CD4-positive, CD25-positive, alpha-beta regulatory T cell (primary cell): Measurements from ENCODE around the gene SEL1L2. TPM values are rescaled to one million over a fixed set of nuclear protein-coding genes. Genes with fewer than 3 reads are reported as not detected.

Experiments used
- ATAC-seq, 2 donors: fragments of 150-1000 bp; cut with Tn5 transposase; one replicate each; pipeline ENCODE4 v1.10.0; 2021; ENCODE audit warnings: low read depth in 2 of 2, moderate number of reproducible peaks in 2 of 2, moderate library complexity in 1 of 2
- DNase-seq, 3 donors: peaks; one replicate each; pipeline versions ENCODE4 v3.0.0 to v3.0.0-alpha.2; 2012 to 2022; ENCODE audit warnings: mixed read lengths in 1 of 3
- H3K27ac ChIP-seq: one replicate; pipeline ENCODE4 v1.7.0; 2013; ENCODE audit warnings: mild to moderate bottlenecking, low read length; ENCODE audit not compliant: insufficient read depth, poor library complexity, severe bottlenecking
- H3K27me3 ChIP-seq: one replicate; pipeline ENCODE4 v1.7.0; 2013; ENCODE audit warnings: low read length; ENCODE audit not compliant: control insufficient read depth, insufficient read depth
- H3K36me3 ChIP-seq: one replicate; pipeline ENCODE4 v1.7.0; 2013; ENCODE audit warnings: mild to moderate bottlenecking, low read length, moderate library complexity; ENCODE audit not compliant: control insufficient read depth, insufficient read depth
- H3K4me1 ChIP-seq: 2 replicates; pipeline ENCODE4 v1.7.0; 2013; ENCODE audit warnings: mild to moderate bottlenecking, low read length; ENCODE audit not compliant: insufficient read depth, control insufficient read depth, poor library complexity, severe bottlenecking
- H3K4me3 ChIP-seq: one replicate; pipeline ENCODE4 v1.7.0; 2013; ENCODE audit warnings: low read depth, mild to moderate bottlenecking, low read length, moderate library complexity
- H3K9me3 ChIP-seq, 2 experiments: 1 replicate in 1 of 2; 2 replicates in 1 of 2; pipeline ENCODE4 v1.7.0; 2013; ENCODE audit warnings: low read length in 2 of 2, mild to moderate bottlenecking in 1 of 2, moderate library complexity in 1 of 2; ENCODE audit not compliant: control insufficient read depth in 2 of 2
- H3K27ac Mint-ChIP-seq, 3 donors: one replicate each; pipeline ENCODE4 v1.8.0; 2020 to 2022; ENCODE audit warnings: mild to moderate bottlenecking in 3 of 3, mixed read lengths in 3 of 3, moderate library complexity in 2 of 3
- H3K27me3 Mint-ChIP-seq: one replicate; pipeline ENCODE4 v1.8.0; 2022; ENCODE audit warnings: mild to moderate bottlenecking, mixed read lengths
- H3K36me3 Mint-ChIP-seq: one replicate; pipeline ENCODE4 v1.8.0; 2020; ENCODE audit warnings: mixed read lengths
- H3K4me1 Mint-ChIP-seq, 4 donors: one replicate each; pipeline ENCODE4 v1.8.0; 2020 to 2022; ENCODE audit warnings: mixed read lengths in 4 of 4, mild to moderate bottlenecking in 1 of 4
- H3K4me3 Mint-ChIP-seq, 4 donors: one replicate each; pipeline ENCODE4 v1.8.0; 2020 to 2022; ENCODE audit warnings: mild to moderate bottlenecking in 4 of 4, mixed read lengths in 4 of 4, moderate library complexity in 3 of 4
- H3K9me3 Mint-ChIP-seq, 7 donors: one replicate each; pipeline ENCODE4 v1.8.0; 2020 to 2022; ENCODE audit warnings: mixed read lengths in 7 of 7, mild to moderate bottlenecking in 3 of 7, moderate library complexity in 2 of 7
- polyA plus RNA-seq, 4 donors: library from polyadenylated mRNA; unstranded; fragments of 300-500 nt; fragmentation: Illumina TruSeq; gene quantifications; one replicate each; pipeline ENCODE4 v1.2.3, GENCODE V29; 2021
- total RNA-seq: library from RNA; stranded (reverse); gene quantifications from one replicate; pipeline ENCODE4 v1.2.3, GENCODE V29; 2022

The SEL1L2 gene
- total and polyA plus RNA-seq, 5 donors from 2014 or later = not detected

GRCh38 chr20:13953227-13953626 lies 37.2 kb downstream of the SEL1L2 start:
- no peaks in the 10 kb centered on the region for H3K36me3 ChIP-seq
- no peak overlapping the region for H3K4me3 ChIP-seq
- H3K9me3 ChIP-seq = no peaks in the 10 kb centered on the region
- Mint-ChIP-seq H3K36me3 (no peaks in the 10 kb centered on the region), H3K27ac (no peak overlapping the region), H3K4me3 (no peak overlapping the region), H3K4me1 (no peaks in the 10 kb centered on the region), H3K27me3 (no peaks in the 10 kb centered on the region), H3K9me3 (peaks cover 0 to 8% (median 2%) of the 10 kb centered on the region in 7 donors)
- ATAC-seq (no peak), DNase-seq (no peak)
- no peak overlapping the region for H3K27ac ChIP-seq
- H3K27me3 ChIP-seq = no peaks in the 10 kb centered on the region
- H3K4me1 ChIP-seq = no peaks in the 10 kb centered on the region

GRCh38 chr20:13947719-13948118 lies 42.7 kb downstream of the SEL1L2 start:
- ATAC-seq = no peak
- peaks cover 0 to 6% (median 0%) of the 10 kb centered on the region in 7 donors for H3K9me3 Mint-ChIP-seq

GRCh38 chr20:13941031-13941430 lies 49.4 kb downstream of the SEL1L2 start:
- Histone ChIP-seq H3K4me1 (no peaks in the 10 kb centered on the region), H3K36me3 (no peaks in the 10 kb centered on the region), H3K27ac (no peak overlapping the region), H3K27me3 (no peaks in the 10 kb centered on the region), H3K9me3 (no peaks in the 10 kb centered on the region), H3K4me3 (no peak overlapping the region)
- Mint-ChIP-seq H3K4me3 (no peak overlapping the region), H3K27me3 (no peaks in the 10 kb centered on the region), H3K36me3 (no peaks in the 10 kb centered on the region), H3K27ac (no peak overlapping the region), H3K9me3 (peaks cover 0 to 5% (median 0%) of the 10 kb centered on the region in 7 donors), H3K4me1 (no peaks in the 10 kb centered on the region)
- ATAC-seq (no peak), DNase-seq (no peak)

More at GRCh38 chr20:13947719-13948118, 42.7 kb downstream of the SEL1L2 start:
- no peaks in the 10 kb centered on the region for H3K9me3 ChIP-seq
- H3K4me3 ChIP-seq = no peak overlapping the region
- Mint-ChIP-seq H3K27ac (no peak overlapping the region), H3K36me3 (no peaks in the 10 kb centered on the region), H3K27me3 (no peaks in the 10 kb centered on the region), H3K4me1 (no peaks in the 10 kb centered on the region), H3K4me3 (no peak overlapping the region)
- H3K27ac ChIP-seq = no peak overlapping the region
- no peaks in the 10 kb centered on the region for H3K4me1 ChIP-seq
- no peak for DNase-seq
- H3K27me3 ChIP-seq = no peaks in the 10 kb centered on the region
- H3K36me3 ChIP-seq = no peaks in the 10 kb centered on the region

- Mint-ChIP-seq H3K9me3 (peaks cover 0 to 6% (median 1%) of the 10 kb centered on the region in 7 donors), H3K4me1 (no peaks in the 10 kb centered on the region), H3K36me3 (no peaks in the 10 kb centered on the region), H3K27ac (no peak overlapping the region), H3K4me3 (no peak overlapping the region), H3K27me3 (peaks cover 5% of the 10 kb centered on the region)
- Histone ChIP-seq H3K27ac (no peak overlapping the region), H3K4me3 (no peak overlapping the region), H3K27me3 (no peaks in the 10 kb centered on the region), H3K4me1 (no peaks in the 10 kb centered on the region), H3K36me3 (no peaks in the 10 kb centered on the region), H3K9me3 (no peaks in the 10 kb centered on the region)
- ATAC-seq = no peak
- DNase-seq = no peak
Observed at GRCh38 chr20:13936781-13937576, 53.4 kb downstream of the SEL1L2 start.

- no peaks in the 10 kb centered on the region for H3K36me3 ChIP-seq
- no peak overlapping the region for H3K4me3 ChIP-seq
- no peaks in the 10 kb centered on the region for H3K4me1 Mint-ChIP-seq
- no peak overlapping the region for H3K4me3 Mint-ChIP-seq
- no peaks in the 10 kb centered on the region for H3K36me3 Mint-ChIP-seq
- H3K9me3 ChIP-seq = no peaks in the 10 kb centered on the region
- no peaks in the 10 kb centered on the region for H3K4me1 ChIP-seq
- peaks cover 0 to 6% (median 1%) of the 10 kb centered on the region in 7 donors for H3K9me3 Mint-ChIP-seq
- H3K27ac Mint-ChIP-seq = no peak overlapping the region
- ATAC-seq = no peak
- H3K27ac ChIP-seq = no peak overlapping the region
- no peaks in the 10 kb centered on the region for H3K27me3 ChIP-seq
- DNase-seq = no peak
- peaks cover 5% of the 10 kb centered on the region for H3K27me3 Mint-ChIP-seq
Observed at GRCh38 chr20:13934992-13935894, 55.2 kb downstream of the SEL1L2 start.

GRCh38 chr20:13930281-13930680 lies 60.1 kb downstream of the SEL1L2 start:
- no peak for ATAC-seq
- H3K4me1 ChIP-seq = no peaks in the 10 kb centered on the region
- no peaks in the 10 kb centered on the region for H3K27me3 ChIP-seq
- DNase-seq = no peak
- Mint-ChIP-seq H3K4me1 (no peaks in the 10 kb centered on the region), H3K27me3 (peaks cover 2% of the 10 kb centered on the region), H3K4me3 (no peak overlapping the region), H3K36me3 (no peaks in the 10 kb centered on the region), H3K9me3 (peaks cover 0 to 1% (median 0%) of the 10 kb centered on the region in 7 donors), H3K27ac (no peak overlapping the region)
- H3K4me3 ChIP-seq = no peak overlapping the region
- no peak overlapping the region for H3K27ac ChIP-seq
- no peaks in the 10 kb centered on the region for H3K9me3 ChIP-seq
- no peaks in the 10 kb centered on the region for H3K36me3 ChIP-seq

- Mint-ChIP-seq H3K4me1 (no peaks in the 10 kb centered on the region), H3K9me3 (peaks cover 0 to 1% (median 0%) of the 10 kb centered on the region in 7 donors), H3K27me3 (no peaks in the 10 kb centered on the region), H3K36me3 (no peaks in the 10 kb centered on the region), H3K4me3 (no peak overlapping the region), H3K27ac (no peak overlapping the region)
- ATAC-seq (no peak), DNase-seq (no peak)
- H3K27ac ChIP-seq = no peak overlapping the region
- no peaks in the 10 kb centered on the region for H3K9me3 ChIP-seq
- no peak overlapping the region for H3K4me3 ChIP-seq
- H3K27me3 ChIP-seq = no peaks in the 10 kb centered on the region
- no peaks in the 10 kb centered on the region for H3K36me3 ChIP-seq
- H3K4me1 ChIP-seq = no peaks in the 10 kb centered on the region
Observed at GRCh38 chr20:13929836-13930235, 60.6 kb downstream of the SEL1L2 start.
